ENCODE results near the gene MPL.
"Not testable (repeated sequence)": the region's sequence is repeated elsewhere in the genome, so short reads cannot be mapped to it uniquely, and the experiment has no call there.

The MPL gene

GRCh38 chr1:43377831-43378230 lies 40.2 kb downstream of the MPL start:
- DNase-seq (ENCODE audit: low spot score) = no peak

GRCh38 chr1:43379476-43379875 lies 41.9 kb downstream of the MPL start:
- DNase-seq (ENCODE audit: low spot score) = no peak

- DNase-seq (ENCODE audit: low spot score) = no peak
Measured at GRCh38 chr1:43381612-43382011, 44.0 kb downstream of the MPL start.

GRCh38 chr1:43382027-43382779 lies 44.6 kb downstream of the MPL start:
- DNase-seq (ENCODE audit: low spot score) = peak; percentile 96

GRCh38 chr1:43383449-43383848 lies 45.8 kb downstream of the MPL start:
- peak; percentile 82 for DNase-seq (ENCODE audit: low spot score)

- no peak for DNase-seq (ENCODE audit: low spot score)
Measured at GRCh38 chr1:43386676-43387075, 49.1 kb downstream of the MPL start.

- DNase-seq (ENCODE audit: low spot score) = no peak
Measured at GRCh38 chr1:43387976-43388599, 50.5 kb downstream of the MPL start.

GRCh38 chr1:43388613-43389012 lies 51.0 kb downstream of the MPL start:
- no peak for DNase-seq (ENCODE audit: low spot score)

- DNase-seq (ENCODE audit: low spot score) = peak; percentile 95
Measured at GRCh38 chr1:43389326-43390313, 52.0 kb downstream of the MPL start, which contains the start of the genes MED8 and SZT2. Gene MED8, minus strand, starts transcription at chr1:43389800. Its CDS starts 36 bp downstream, at chr1:43389764. Gene SZT2, plus strand, starts transcription at chr1:43389899. Its CDS starts 70 bp downstream, at chr1:43389969.

- DNase-seq (ENCODE audit: low spot score) = no peak
Measured at GRCh38 chr1:43392702-43393101, 55.1 kb downstream of the MPL start.

- DNase-seq (ENCODE audit: low spot score) = no peak
Measured at GRCh38 chr1:43395523-43395922, 57.9 kb downstream of the MPL start.

- no peak for DNase-seq (ENCODE audit: low spot score)
Measured at GRCh38 chr1:43396059-43396458, 58.4 kb downstream of the MPL start.

- DNase-seq (ENCODE audit: low spot score) = no peak
Measured at GRCh38 chr1:43398227-43398626, 60.6 kb downstream of the MPL start.

GRCh38 chr1:43400441-43400840 lies 62.8 kb downstream of the MPL start:
- not testable (repeated sequence) for DNase-seq (ENCODE audit: low spot score)

- DNase-seq (ENCODE audit: low spot score) = no peak
Measured at GRCh38 chr1:43402089-43402865, 64.7 kb downstream of the MPL start.

Data from globus pallidus (tissue), 1 donor.